ENCODE data around the gene GPC5.

Gene GPC5

GRCh38 chr13:91544723-91545122, 146.3 kb downstream of the GPC5 start:
- DNase-seq, result no peak

- DNase-seq, result no peak
These were observed 148.5 kb downstream of the GPC5 start for GRCh38 chr13:91546900-91547299.

DNA sequence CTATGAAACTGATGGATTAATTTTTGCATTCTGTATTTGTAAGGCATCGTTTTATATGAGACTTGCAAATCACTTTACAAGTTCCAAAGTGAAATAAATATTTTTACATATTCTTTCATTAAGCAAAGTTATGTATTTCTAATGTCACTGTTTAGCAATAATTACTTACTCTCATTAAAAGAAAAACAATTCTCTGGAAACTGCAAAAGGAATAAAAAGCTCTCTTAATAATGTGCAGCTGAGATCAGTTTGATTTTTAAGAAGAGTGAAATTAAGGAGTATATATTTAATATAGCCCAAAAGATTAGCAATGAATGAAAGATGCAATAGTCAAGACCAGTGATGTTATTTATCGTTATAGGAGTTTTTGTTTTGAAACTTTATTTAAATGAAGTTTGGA, 155.2 kb downstream of the GPC5 start:
- DNase-seq, result no peak

GRCh38 chr13:91554101-91554500, 155.7 kb downstream of the GPC5 start:
- no peak for DNase-seq

DNA sequence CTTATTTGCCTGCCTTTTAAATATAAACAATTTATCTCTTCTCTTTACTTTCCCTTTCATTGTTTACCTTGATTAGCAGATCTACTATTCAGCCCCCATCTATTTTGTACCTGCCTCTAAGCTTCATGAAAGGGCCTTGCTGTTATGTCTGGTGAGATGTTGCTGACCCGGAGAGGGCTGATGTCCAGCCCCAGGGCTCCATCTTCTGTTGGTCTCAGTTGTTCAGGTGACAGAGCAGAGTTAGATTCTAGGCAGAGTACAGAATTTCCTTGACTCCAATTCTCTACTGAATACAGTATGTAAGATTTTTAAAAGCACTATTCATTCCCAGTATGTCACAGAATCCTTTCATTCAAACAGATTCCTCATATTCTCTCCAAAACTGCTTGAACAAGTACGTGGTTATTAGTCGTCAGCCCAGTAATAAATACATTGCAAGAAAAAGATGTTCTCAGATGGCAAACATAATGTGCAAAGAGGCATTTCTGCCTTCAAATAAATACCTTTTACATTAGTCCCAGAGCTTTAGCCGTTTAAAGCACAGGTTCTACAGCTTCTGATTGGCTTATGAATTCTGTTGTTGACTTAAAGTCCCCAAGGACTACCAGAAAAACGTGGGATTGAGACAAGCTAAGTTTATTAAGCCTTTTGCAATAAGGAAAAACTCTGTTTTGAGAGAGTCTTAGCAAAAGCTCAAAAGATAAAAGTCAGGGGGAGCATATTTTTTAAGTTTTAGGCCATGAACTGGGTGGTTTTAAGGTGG, 159.1 kb downstream of the GPC5 start:
- no peak for DNase-seq

DNA sequence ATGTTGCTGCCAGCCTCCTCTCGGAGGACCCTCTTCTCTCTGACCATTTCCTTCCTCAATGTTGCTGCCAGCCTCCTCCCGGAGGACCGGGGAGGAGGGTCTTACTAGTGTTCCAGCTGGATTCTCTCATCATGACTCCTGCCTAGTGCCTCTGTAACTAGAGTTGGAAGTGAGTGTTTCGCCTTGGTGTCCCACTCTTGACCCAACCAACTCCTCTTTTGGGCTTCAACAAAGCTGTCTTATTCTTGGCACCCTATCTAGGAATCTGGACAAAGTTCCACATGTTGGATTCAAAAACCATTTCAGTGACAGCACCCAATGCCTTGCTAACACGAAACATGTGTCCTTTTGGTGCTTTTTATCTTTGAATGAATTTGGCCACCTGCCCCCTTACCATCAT, 165.4 kb downstream of the GPC5 start:
- DNase-seq, result no peak

GRCh38 chr13:91564396-91564795, 166.0 kb downstream of the GPC5 start:
- DNase-seq, result no peak

- DNase-seq, result no peak
These were observed 166.9 kb downstream of the GPC5 start for GRCh38 chr13:91565296-91565695.

- no peak for DNase-seq
These were observed 169.2 kb downstream of the GPC5 start for GRCh38 chr13:91567485-91568207.

GRCh38 chr13:91571681-91572080, 173.3 kb downstream of the GPC5 start:
- DNase-seq, result no peak

DNA sequence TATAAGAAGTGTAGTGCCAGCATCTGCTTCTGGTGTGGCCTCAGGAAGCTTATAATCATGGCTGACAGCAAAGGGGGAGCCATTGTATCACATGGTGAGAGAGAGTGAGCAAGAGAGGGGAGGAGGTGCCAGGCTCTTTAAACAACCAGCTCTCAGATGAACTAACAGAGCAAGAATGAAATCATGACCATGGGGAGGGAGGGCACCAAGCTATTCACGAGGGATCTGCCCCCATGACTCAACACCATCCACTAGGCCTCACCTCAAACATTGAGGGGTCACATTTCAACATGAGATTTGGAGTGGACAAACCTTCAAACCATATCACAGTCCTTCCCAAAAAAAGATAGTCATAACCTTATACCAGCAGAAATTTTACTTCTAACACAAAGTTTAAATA, 174.0 kb downstream of the GPC5 start:
- no peak for DNase-seq

GRCh38 chr13:91572944-91573598, 174.7 kb downstream of the GPC5 start:
- no peak for DNase-seq

DNA sequence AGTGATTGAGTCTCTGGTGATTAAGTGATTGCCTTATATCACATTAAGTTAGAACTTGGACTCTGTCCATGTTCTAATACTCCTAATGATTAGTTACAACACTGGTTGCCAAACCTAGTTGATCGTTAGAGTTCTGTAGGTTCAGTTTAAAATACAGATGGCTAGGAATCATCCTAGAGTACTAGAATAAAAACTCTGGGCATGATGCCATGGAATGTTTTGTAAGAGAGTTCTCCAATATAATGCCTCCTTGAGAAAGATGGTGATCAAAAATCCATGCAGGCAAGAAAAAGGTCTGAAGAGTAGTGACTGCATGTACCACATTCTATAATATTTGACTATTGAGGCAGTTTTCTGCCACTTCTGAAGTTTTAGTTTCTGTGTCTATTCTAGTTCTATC, 176.3 kb downstream of the GPC5 start:
- DNase-seq, result no peak

- no peak for DNase-seq
These were observed 178.2 kb downstream of the GPC5 start for GRCh38 chr13:91576590-91576989.

- no peak for DNase-seq
These were observed 180.9 kb downstream of the GPC5 start for GRCh38 chr13:91579320-91579719.

GRCh38 chr13:91580749-91581148, 182.3 kb downstream of the GPC5 start:
- no peak for DNase-seq

DNA sequence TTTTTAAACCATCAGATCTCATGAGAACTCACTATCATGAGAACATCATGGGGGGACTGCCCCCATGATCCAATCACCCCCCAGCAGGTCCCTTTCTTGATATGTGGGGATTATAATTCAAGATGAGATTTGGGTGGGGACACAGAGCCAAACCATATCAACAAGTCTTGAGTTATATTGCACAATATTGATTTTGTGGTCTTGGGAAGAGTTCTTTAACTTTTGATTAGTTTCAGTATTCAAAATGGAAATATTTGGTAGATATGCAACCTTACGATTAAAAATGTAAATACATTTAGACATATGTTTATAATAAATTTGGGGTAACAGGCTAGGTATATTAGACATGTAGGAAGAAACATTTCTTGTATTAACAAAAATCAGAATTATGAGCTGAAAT, 188.2 kb downstream of the GPC5 start:
- no peak for DNase-seq

GRCh38 chr13:91588541-91588940, 190.1 kb downstream of the GPC5 start:
- no peak for DNase-seq

DNA sequence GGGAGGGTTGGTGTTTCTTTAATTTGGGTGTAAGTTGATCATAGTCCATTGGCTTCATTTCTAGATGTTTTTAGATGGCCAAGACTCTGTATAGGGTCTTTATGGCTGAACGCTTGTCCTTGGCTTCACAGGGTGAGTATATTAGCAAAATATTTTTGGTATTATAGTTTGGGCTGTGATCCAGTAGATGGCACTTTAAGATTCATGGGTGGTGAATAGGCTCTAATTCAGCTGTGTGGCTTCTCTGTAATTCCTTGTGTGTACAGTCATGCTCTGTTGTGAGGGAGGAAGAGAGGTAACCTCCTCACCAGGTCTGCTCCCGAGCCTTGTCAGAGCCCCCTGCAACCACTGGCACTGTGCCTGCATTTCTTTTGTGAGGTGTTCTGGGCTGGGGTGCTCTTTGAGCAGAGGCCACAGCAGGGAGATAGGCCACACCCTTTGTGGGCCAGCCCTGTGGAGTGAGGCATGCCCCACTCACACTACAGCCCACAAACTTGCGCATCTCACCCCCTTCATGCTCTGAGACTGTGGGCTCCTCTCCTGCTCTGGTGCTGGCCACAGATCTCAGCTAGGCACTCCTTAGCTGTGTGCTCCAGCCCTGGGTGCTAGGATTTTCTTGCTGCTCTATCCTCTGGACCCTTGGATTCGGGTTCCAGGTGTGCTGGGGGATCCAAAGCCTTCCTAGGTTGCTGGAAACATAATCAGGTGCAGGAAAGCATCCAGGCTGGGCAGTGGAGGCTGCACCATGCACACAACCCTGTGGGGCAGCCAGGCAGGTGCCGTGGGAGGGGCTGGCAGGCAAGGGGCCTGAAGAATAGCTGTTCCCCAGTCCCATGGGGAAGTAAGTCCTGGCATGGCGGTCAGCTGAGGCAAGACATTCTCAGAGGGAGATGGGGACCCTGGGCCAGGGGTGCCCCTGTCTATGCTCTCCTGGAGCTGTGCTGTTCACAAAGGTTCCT, 193.9 kb downstream of the GPC5 start:
- no peak for DNase-seq

DNA sequence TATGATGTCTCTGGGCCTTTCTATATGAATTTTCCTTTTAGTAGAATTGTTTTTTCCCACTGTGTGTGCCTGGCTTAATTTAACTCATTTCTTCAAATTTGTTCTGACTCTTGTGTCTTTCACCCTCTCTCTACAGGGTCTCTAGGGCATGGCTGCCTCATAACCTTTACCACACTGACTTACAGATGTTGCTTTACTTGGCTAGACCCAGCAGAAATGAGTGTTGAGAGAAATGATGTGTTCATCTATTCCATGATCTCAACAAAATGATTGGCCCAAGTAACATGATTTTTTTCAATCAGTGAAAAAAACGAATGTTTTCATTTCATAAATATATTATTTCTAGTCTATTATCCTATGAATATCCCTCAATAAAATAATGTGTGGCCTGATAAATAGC, 195.0 kb downstream of the GPC5 start:
- no peak for DNase-seq

DNA sequence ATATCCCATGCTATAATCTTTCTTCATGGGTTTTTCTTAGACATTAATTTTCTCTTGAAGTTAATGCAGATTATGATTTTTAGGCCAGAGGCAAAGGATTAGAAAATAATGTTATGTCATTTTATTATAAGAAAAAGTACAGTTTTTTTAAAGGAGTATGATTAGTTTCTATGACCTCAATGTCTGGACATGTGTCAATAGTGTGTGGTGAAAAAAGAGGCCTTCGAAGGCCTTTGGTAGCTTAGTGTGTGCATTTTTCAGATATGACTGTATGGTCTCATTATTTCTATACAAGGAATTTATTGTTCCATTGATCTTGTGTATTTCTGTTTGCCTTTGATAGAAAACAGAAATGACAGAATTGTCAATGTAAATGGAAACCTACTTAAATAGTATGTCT, 195.6 kb downstream of the GPC5 start:
- no peak for DNase-seq

DNA sequence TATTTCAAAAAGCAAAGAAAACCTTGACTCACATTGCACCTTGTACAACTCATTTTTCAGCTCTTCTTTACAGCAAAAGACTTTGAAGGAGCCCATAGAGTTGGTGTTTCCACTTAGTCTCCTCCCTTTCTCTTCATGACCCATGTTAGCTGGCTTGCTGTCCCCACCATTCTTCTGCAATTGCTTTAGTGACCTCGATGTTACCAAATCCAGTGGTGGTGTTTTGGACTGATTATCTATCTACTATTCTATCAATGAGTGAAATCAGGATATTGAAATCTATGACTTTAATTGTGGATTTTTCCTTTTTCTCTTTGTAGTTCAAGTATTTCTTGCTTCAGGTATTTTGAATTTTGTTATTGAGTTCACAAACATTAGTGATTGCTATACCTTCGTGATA, 197.3 kb downstream of the GPC5 start:
- no peak for DNase-seq

DNA sequence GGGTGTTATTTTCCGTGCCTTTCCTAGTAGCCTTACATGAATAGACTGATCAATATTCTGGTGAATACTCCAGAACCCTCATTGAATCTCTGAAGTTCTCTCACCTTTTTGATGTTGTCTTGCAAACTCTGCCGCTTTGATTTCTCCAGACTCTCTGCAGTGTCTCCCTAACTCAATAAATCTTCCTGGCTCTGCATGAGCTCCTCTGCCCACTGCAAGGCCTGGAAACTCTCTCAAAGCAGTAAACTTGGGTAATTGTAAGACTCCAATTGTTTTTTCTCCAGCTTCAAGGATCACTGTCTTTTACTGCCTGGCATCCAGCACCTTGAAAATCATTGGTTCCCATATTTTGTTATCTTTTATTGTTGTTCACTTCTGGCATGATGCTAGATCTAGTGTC, 198.4 kb downstream of the GPC5 start:
- no peak for DNase-seq

Data from activated CD4-positive, CD25-positive, alpha-beta regulatory T cell treated with anti-CD3 and anti-CD28 coated beads, Interleukin-2, amount 50 U/mL, for 72 hours (primary cell).